HG03045 (cell line): ENCODE results near the gene MOV10L1.

Experiments used
- ATAC-seq: cut with Tn5 transposase; IDR thresholded peaks from one replicate; pipeline ENCODE4 v1.9.1; 2021; ENCODE audit warnings: mild to moderate bottlenecking, moderate library complexity; ENCODE audit not compliant: unreplicated experiment

The MOV10L1 gene

DNA sequence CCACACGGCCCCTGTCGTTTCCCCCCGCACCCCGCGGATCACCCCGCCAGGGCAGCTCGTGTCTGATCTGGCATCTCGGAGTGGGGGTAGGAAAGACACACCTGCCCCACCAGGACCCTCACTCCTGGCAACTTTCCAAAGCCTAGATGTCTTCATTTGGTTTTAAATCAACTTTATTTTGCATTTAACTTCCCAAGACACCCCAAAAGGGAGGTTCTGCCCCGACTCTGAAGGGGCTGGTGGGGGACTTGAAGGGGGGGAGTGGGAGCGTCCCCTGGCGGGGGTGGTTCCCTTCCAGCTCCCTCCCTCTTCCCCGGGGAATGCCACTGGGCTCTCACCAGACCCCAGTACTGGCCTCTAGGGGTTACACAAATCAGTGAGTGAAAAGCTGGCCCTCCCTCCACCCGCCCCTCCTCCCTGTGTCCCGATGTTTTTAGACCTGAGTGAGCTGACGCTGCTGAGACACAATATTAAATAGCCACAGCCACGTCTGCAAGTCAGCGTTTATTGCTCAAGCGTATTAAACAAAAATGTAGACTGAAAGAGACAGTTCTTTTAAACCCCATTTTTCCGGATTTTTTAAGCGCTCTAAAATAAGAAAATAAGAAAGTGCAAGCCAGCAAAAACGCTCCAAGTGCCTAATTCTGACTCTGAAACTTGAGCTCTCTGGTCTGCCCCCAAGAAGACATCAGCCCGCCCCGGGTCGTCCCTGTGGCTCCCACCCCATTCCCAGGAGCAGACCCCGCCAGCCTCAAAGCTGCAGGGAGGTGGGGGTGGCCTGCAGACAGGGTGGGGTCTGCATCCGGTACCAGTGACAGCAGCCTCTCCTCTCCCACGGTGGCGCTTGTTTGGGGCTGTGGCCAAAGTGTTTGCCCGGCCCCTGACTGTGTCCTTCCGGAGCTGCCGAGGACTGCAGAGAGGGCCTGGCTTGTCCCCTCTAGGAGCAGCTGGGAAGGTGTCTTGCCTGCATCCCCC is 30.6 kb upstream of the MOV10L1 start:
- no peak for ATAC-seq

- ATAC-seq, result no peak
Observed at GRCh38 chr22:50059881-50060262, 29.9 kb upstream of the MOV10L1 start.

GRCh38 chr22:50060441-50061140 is 29.2 kb upstream of the MOV10L1 start:
- ATAC-seq, result no peak

GRCh38 chr22:50061141-50061823 is 28.5 kb upstream of the MOV10L1 start:
- ATAC-seq, result no peak

- ATAC-seq, result no peak
Observed at GRCh38 chr22:50061824-50062355, 27.9 kb upstream of the MOV10L1 start.

DNA sequence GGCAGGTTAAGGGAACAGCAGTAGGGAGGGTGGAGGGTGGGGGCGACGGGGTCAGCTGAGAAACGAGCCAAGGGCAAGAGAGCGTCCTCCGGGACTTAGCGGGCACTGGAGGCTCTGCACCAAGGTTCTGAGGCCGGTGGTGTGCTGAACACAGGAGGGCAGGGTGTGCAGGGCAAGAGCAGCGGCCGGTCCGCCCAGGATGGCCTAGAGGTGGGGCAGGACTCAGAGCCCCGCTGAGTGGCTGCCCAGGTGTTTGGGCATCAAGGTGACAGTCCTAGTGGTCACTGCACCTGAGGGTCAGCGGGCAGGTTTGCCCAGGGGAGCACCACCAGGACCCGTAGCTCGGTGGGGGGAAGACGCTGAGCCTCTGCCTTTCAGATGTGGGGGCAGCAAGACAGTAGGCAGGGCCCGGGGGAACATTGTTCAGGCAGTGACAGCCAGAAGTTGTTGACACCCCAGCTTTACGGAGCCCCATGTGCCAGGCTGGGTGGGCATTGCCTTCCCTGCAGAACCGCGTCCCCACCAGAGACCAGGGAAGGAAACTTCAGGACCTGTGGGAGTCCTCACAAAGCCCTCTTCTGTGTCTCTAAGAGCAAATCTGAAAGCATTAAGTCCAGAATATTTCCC is 27.2 kb upstream of the MOV10L1 start:
- no peak for ATAC-seq

- no peak for ATAC-seq
Observed at GRCh38 chr22:50063589-50064393, 26.0 kb upstream of the MOV10L1 start.

GRCh38 chr22:50064453-50064852 is 25.4 kb upstream of the MOV10L1 start:
- no peak for ATAC-seq

- no peak for ATAC-seq
Observed at GRCh38 chr22:50067244-50067643, 22.6 kb upstream of the MOV10L1 start.

GRCh38 chr22:50068096-50068495 is 21.7 kb upstream of the MOV10L1 start:
- no peak for ATAC-seq

DNA sequence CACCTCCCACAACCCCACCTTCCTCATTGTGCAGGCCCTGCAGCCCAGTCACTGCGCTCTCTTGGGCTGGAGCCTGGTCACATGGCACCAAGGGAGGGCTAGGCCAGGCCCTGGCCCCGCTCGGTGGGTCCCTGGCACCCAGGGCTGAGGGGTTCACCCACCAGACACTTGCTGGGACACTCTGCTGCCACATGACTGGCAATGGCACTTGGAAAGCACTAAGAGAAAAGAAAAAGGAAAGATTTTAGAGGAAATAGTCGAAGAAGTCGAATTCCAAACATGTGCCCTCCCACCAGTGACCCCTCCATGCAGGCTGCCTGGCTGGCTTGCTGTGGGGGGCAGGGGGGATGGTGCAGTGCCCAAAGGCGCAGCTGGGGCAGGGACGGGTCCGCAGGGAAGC is 19.4 kb upstream of the MOV10L1 start:
- ATAC-seq, result no peak

DNA sequence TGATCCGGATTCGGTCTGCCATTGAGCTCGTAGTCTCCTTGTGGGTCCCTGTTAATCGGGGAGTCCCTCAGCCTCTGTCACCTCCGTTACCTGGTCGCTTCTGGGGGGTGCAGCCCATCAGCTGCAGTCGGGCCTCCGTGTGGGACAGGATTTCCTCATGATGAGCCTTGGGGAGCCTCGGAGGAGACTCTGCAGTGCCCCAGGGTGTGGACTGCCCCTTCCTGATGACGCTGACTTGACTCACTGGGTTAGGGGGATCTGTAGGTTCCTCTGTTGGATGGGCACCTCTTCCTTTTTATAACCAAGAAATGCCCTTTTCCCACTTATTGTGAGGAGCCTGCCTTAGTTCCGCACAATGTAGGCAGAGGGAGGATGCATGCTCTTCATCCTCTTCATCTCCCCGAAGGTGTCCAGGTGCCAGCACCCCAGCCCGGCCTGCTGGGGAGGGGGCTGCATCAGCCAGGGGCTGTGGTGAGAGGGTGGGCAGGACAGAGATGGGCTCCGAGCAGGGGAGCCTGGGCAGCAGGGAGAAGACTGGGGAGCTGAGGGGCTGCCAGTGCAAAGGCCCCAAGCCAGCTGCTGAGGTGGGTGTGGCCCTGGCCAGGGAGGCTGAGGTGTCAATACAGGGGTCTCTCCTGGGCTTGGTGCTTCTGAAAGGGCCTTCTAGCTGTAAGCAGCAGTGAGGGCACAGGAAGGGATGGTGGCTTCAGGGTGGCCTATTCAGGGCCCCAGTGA is 18.2 kb upstream of the MOV10L1 start:
- ATAC-seq, result no peak

- ATAC-seq, result no peak
Observed at GRCh38 chr22:50072167-50072555, 17.6 kb upstream of the MOV10L1 start.

DNA sequence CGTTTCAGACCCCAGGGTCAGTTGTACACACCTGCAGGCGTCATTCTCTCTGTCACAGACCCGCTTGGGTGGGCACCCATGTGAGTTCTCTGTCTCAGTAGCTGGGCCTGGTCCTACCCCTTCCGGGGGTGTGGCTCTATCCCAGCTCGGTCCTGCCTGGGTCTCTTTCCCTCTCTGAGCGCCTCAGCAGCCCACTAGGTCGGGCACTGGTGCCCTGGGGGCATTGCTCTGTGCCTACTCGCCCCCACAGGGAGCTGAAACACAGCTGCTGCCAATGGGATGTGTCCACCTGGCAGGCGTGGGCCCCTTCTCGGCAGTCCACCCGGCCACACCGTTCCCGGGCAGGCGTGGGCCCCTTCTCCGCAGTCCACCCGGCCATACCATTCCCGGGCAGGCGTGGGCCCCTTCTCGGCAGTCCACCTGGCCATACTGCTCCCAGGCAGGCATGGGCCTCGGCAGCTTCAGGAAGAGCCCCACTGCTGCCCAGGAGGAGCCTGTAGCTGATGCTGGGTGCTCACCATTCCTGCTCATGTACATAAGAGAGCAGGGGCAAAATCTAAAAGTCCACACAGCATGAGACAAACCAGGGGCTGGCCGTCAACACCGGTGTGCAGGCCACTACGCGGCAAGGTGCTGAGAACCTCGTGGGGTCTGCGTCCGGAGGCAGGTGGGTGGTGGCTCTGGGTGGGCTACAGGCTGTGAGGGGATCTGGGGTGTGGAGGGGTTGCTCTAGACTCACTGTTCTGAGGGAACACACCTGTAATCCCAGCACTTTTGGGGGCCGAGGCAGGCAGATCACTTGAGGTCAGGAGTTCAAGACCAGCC is 16.9 kb upstream of the MOV10L1 start:
- no peak for ATAC-seq

- no peak for ATAC-seq
Observed at GRCh38 chr22:50074056-50074455, 15.8 kb upstream of the MOV10L1 start.

DNA sequence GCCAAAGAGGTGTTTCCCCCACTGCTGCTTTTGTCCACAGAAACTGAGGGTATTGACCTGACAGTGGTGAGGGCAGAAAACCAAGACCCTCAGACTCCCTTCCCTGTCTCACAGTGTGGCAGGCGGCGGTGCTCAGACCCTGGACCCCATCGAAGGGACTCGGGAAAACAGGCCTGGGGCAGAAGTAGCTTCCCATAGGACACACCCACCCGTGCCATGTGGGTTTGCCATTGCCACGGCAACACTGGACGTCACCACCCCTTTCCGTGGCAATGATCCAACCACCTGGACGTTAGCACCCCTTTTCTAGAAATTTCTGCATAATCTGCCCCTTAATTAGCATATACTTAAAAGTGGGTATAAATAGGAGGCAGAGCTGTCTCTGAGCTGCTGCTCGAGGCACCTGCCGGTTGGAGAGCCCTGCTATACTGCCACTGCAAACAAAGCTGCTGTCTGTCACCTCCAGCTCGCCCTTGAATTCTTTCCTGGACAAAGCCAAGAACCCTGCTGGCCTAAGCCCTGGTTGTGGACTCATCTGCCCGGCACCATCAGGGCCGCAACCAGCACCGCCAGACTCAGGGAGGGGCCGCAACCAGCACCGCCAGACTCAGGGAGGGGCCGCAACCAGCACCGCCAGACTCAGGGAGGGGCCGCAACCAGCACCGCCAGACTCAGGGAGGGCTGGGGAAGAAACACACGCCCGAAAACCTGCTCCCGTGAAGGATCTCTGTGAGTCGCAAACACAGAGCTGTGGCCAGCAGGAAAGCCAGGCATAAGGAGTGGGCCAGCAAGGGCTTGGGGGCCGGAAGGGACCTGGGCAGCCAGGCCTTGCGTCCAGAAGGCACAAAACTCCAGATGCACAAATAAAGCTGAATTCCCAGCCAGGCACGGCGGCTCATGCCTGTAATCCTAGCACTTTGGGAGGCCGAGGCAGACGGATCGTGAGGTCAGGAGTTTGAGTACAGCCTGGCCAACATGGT is 15.0 kb upstream of the MOV10L1 start:
- ATAC-seq, result no peak
